ENCODE data around the gene AGAP1.

- no peak for TF ChIP-seq CTCF (IDR thresholded peaks at IDR 0.05)
- no peak for TF ChIP-seq POLR2AphosphoS5 (IDR thresholded peaks at IDR 0.05)
- no peak for TF ChIP-seq POLR2A (IDR thresholded peaks at IDR 0.05)
These were observed 366.3 kb downstream of the AGAP1 start for GRCh38 chr2:235860111-235860510.
